NCI-H2171 (cell line): ENCODE results near the gene CERT1.
"Not testable (repeated sequence)": the region's sequence is repeated elsewhere in the genome, so short reads cannot be mapped to it uniquely, and the experiment has no call there.

ENCODE experiments used
- DNase-seq: peaks from one replicate; lab custom pipeline; 2025; lab: John Stamatoyannopoulos, UW

CERT1 gene, protein sequence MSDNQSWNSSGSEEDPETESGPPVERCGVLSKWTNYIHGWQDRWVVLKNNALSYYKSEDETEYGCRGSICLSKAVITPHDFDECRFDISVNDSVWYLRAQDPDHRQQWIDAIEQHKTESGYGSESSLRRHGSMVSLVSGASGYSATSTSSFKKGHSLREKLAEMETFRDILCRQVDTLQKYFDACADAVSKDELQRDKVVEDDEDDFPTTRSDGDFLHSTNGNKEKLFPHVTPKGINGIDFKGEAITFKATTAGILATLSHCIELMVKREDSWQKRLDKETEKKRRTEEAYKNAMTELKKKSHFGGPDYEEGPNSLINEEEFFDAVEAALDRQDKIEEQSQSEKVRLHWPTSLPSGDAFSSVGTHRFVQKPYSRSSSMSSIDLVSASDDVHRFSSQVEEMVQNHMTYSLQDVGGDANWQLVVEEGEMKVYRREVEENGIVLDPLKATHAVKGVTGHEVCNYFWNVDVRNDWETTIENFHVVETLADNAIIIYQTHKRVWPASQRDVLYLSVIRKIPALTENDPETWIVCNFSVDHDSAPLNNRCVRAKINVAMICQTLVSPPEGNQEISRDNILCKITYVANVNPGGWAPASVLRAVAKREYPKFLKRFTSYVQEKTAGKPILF

DNA sequence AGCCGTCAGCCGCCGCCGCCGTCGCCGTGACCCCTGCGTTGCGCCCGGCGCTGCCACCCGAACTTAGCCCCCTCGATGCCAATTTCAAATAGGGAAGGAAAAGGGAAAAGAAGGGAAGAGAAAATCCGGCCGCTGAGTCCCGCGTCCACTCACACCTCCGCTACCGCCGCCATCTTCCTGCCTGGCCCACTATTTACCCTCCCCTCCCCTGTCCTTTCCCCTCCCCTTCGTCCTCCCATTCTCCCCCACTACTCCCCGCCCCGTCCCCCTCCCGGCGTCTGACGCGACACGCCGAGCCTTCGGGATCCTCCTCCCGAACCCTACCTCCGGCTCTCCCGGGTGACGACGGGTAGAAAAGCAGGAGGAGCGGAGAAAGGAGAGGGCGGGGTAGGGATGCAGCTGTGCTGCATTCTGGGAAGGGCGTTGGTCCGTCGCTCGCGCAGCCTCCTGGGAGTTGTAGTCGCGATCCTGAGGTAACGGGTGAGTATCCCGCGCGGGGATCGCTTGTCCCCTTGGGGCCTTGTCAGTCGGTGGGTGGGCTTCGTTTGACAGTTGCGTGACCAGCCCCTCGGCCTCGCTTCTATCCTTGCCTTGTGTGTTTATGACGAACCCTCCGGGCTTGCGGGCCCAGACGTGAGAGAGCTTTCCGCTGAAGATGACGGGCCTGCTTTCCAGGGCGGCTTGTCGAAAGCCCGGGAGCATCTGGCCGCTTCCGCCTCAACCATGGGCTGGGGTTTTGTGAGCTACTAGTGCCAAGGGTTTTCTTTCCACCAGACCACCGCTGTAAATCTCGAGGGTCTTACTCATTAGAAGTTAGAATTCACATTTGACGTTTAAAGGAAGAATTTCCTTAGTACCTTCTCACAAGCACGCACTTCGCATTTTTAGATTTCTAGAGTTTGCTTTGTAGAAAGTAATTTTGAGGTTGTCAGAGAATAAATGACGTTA lies at the start of gene CERT1, which contains the start of gene POLK:
TSS of gene CERT1 (minus strand) at position 195 of the 948 bp plus-strand sequence. CDS start 422 bp downstream, outside the sequence.
TSS of gene POLK (plus strand) at position 457 of the 948 bp plus-strand sequence.
- peak; percentile 89 for DNase-seq

DNA sequence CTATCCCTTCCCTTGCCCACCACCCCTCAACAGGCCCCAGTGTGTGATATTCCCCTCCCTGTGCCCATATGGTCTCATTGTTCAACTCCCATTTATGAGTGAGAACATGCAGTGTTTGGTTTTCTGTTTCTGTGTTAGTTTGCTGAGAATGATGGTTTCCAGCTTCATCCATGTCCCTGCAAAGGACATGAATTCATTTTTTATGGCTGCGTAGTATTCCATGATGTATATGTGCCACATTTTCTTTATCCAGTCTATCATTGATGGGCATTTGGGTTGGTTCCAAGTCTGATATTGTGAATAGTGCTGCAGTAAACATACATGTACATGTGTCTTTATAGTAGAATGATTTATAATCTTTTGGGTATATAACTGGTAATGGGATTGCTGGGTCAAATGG lies 49.2 kb upstream of the CERT1 start:
- not testable (repeated sequence) for DNase-seq

DNA sequence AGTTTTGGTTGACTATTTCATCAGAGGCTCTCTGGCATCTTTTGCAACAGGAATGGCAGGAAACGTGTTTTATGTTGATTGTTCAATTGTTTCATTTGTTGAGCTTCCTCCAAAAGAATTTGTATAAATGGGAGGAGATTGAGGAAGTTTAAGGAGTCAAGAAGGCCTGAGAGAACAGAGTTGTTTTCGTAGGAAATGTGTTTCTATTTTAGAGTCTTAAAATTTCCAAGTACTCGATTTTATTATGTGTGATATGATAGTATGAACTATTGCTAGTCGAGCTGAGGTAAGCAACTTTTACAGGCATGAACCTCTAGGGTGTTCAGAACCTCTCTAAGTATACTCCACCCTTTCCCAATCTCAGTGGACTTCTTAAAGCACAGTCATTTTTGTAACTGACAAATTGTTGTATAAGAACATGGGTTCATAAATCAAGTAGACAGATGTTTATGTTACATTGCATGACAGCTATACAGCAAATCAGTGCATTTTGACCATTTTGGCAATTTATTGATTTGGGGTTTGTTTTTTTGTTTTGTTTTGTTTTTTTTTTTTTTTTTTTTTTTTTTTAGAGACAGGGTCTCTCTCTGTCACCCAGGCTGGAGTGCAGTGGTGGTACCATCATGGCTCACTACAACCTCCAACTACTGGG lies 47.7 kb upstream of the CERT1 start:
- no peak for DNase-seq

DNA sequence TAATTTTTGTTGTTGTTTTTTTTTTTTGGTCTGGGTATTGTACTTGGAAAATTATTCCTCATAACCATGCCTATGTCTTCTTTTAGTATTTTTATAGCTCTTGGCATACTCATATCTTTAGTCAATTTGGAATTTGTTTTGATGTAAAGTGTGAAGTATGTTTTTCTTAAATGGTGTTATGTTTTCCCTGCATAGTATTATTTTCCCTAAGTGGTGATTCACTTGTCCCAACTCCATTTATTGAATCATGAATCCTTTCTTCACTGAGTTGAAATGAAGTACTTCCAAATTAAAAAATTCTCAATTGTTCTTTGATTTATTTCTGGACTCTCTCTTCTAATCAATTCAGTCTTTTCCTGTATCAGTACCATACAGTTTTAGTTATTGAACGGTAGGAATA lies 46.8 kb upstream of the CERT1 start:
- DNase-seq: no peak

DNA sequence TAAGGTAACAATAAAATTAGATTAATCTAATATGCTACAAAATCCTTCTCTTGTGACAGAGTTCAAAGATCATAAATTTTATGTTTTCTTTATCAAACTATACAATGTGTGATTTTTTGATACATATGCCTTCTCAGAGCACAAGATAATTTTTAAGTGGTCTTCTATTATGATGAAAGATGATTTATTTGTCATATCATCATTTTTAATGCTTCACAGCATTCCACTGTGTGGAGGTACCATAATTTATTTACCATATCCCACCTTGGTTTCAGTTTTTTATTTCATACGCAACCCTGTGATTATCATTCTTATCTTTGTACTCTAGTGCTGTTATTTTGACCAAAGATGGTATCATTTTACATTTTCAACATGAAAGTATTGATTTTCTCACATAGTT lies 41.9 kb upstream of the CERT1 start:
- no peak for DNase-seq

DNA sequence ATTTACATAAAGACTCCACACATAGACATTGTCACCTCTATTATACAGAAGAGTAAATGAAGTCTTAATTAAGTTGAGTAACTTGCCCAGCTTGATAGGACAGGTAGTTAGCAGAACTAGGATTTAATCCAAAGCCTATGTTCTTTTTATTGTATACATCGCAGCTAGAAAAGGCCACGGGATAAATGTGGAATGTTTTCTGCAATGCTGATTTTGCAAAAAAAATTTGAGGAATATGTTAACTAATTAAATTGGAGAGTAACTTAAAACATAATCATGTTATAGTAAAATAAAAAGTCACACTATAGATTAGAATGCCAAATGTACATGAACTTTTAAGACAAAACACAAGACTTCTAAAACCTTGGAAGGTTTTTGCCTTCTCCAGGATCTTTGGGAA lies 41.3 kb upstream of the CERT1 start:
- no peak for DNase-seq

DNA sequence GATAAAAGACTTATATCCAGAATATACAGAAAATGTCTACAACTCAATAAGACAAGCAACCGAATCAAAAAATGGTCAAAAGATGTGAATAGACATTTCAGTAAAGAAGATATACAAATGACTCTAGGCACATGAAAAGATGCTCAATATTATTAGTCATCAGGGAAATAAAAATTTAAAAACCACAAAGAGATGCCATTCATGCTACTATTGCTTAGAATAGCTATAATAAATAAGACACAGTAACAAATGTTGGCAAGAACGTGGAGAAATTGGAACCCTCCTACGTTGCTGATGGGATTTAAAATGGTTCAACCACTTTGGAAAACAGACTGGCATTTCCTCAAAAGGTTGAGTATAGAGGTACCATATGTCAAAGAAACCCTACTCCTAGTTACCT lies 40.0 kb upstream of the CERT1 start:
- DNase-seq: no peak

DNA sequence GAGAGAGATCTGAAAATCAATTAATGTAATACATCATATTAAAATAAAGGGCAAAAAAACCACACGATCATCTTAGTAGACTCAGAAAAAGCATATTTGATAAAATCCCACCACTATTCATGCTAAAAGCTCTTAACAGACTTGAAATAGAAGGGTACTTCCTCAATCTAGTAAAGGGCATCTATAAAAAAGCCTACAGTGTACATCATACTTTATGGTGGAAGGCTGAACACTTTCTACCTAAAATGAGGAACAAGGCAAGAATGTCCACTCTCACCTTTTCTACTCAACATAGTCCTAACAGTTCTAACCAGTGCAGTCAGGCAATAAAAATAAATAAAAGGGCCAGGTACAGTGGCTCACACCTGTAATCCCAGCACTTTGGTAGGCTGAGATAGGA lies 39.2 kb upstream of the CERT1 start:
- no peak for DNase-seq

DNA sequence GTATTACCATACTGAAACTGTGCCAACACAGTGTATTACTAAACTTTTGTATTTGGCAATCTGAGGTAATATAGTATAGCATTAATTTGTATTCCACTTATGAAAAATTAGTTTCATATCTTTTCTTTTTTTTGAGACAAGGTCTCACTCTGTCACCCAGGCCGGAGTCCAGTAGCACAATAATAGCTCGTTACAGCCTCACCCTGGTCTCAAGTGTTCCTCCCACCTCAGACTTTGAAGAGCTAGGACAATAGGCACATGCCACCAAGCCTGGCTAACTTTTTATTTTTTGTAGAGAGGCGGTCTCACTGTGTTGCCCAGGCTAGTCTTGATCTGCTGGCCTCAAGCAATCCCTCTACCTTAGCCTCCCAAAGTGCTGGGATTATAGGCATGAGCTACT lies 36.4 kb upstream of the CERT1 start:
- no peak for DNase-seq

DNA sequence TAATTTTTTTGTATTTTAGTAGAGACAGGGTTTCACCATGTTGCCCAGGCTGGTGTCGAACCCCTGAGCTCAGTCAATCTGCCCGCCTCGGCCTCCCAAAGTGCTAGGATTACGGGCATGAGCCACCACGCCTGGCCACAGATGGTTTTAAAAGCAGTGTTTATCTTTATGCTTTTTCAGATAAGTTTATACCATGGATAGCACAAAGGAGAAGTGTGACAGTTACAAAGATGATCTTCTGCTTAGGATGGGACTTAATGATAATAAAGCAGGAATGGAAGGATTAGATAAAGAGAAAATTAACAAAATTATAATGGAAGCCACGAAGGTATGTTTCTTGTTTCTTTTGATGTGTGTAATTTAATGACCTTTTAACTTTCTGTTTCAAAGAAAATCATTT lies 35.4 kb upstream of the CERT1 start:
- DNase-seq: no peak

DNA sequence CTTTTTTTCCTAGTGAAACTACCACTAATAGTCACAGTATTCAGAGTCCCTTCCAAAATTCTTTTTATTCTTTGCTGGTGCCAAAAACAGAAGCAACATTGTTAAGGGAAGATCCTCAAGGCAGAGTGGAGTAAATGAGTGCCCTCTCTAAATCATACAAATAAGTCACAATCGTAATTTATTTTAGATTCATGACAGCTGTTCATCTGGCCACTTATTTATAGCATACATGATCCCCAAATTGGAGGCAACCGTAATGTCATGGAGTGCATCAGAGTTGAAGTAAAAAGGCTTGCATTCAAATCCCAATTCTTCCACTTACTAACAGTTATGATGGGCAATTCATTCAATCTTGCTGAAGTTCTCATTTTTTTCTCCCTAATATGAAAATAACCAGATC lies 33.7 kb upstream of the CERT1 start:
- no peak for DNase-seq

DNA sequence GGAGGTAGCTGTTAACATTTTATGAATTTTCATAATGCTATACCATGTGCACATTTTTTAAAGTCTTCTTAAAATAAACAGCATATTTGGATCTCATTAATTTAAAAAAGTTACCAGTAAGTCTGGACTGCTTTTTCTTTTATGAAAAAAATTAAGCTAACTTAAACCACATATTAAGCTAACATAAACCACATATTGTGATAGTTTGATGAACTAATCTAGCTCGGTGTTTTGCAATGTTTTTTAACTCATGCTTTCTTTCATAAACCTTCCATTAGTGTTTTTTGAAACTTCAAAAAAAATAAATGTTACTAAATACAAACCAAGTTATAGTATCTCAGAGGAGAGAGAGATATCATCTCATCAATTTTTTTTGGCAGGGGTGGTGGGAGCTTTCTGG lies 26.8 kb upstream of the CERT1 start:
- no peak for DNase-seq

DNA sequence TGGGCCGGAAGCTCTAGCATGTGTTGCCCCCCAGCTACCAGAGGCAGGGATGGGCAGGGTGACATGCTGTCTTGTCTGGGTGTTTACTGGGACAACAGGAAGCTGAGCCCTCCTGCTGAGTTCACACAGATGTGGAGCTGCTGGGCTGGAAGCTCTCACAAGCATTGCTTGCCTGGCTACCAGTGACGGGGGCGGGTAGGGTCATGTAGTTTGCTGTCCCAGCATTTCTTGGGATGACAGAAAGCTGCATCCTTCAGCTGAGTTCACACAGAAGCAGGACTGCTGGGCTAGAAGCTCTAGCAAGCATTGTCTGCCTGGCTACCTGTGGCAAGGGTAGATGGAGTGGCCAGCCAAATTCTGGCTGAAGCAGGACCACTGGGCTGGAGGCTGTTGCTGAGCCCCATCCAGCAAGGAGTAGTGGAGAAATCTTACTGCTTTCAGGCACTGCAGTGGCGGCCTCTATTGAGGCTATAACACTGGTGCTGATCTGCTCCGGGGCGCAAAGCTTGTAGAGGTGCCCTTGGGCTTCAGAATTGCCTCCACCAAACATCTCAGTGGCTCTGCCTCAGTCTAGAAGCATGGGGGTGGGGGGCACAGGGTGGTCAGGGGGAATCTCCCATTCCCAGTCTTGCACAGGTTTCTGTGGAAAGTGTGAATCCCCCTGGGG lies 25.4 kb upstream of the CERT1 start:
- no peak for DNase-seq

DNA sequence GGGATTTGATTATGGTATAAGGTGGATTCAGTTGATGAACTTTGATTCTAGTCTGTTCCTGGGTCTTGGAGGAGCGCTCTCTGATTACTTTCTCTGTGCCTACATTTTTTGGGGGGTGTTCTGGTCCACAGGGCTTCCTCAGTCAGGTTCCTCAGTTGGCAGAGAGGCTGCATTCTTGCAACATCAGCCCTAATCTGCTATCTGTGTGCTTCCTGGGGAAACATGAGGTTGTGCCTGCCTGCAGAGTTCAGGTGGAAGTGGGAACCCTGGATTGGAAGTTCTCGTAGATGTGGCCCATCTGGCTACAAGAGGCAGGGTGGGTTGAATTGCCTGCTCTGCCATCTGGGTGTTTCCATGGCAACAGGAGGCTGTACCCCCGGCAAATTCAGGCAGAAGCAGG lies 24.7 kb upstream of the CERT1 start:
- no peak for DNase-seq

DNA sequence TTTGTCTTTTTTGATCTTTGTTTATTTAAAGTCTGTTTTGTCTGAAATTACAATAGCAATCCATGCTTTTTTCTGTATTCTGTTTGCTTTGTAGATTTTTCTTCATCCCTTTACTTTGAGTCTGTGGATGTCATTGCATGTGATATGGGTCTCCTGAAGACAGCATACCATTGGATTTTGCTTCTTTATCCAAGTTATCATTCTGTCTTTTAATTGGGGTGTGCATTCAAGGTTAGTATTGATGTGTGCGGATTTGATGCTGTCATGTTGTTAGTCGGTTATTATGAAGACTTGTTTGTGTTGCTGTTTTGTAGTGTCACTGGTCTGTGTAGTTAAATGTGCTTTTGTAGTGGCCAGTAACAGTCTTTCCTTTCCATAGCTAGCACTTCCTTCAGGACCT lies 23.3 kb upstream of the CERT1 start:
- no peak for DNase-seq

DNA sequence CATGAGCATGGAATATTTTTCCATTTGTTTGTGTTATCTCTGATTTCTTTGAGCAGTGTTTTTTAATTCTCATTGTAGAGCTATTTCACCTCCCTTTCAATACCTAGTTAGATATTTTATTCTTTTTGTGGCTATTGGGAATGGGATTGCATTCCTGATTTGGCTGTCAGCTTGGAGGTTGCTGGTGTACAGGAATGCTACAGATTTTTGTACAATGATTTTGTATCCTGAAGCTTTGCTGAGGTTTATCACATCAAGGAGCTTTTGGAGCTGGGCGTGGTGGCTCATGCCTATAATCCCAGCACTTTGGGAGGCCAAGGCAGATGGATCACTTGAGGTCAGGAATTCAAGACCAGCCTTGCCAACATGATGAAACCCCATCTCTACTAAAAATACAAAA lies 22.3 kb upstream of the CERT1 start:
- DNase-seq: not testable (repeated sequence)

DNA sequence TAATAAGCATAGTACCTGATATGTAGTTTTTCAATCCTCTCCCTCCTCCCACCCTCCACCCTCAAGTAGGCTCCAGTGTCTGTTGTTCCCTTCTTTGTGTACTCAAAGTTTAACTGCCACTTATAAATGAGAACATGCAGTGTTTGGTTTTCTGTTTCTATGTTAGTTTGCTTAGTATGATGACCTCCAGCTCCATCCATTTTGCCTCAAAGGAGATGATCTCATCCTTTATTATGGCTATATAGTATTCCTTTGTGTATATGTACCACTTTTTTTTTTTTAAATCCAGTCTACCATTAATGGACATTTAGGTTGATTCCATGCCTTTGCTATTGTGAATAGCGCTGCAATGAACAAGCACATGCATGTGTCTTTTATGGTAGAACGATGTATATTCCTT lies 20.8 kb upstream of the CERT1 start:
- DNase-seq: no peak

DNA sequence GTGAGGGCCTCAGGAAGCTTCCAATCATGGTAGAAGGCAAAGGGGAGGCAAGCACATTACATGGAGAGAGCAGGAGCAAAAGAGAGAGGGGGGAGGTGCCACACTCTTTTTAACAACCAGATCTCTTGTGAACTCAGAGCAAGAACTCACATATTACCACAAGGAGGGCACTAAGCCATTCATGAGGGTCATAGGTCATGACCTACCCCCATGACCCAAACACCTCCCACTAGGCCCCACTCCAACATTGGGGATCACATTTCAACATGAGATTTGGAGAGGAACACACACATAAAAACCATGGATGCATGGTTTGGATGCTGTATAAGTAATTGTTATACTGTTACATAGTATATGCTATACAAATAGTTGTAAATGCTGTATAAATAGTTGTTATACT lies 17.8 kb upstream of the CERT1 start:
- DNase-seq: no peak

DNA sequence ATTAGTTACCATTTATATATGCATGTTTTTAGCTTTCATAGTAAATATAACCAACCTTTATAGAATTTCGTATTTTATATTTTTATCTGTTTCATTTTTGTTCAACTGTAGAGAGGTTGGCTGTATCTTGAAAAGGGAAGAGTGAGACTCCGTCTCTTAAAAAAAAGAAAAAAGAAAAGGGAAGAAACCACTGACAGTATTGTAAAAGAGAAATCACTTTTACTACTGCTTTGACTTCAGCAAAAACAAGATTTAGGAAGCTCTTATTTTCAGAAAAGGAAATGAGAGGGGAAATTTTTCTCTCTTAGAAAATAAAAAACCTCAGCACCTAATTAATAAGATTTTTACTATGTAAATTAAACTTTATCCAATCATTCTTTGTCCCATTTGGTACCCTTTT lies 14.6 kb upstream of the CERT1 start:
- DNase-seq: no peak

DNA sequence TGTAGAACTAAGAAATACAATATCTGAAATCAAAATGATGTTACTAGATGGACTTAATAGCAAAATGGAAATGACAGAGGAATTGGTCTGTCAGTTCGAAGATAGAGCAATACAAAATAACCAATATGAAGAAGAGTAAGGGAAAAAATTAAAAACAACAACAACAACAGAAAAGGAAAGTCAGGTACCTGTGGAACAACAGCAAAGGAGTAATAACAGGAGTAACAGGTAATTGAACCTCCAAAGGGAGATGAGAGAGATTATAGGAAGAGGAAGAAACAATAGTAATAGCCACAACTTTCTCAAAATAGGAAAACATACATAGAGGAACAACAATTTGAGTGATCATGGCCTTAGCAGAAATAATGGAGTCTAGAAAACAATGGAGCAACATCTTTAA lies 13.9 kb upstream of the CERT1 start:
- no peak for DNase-seq

DNA sequence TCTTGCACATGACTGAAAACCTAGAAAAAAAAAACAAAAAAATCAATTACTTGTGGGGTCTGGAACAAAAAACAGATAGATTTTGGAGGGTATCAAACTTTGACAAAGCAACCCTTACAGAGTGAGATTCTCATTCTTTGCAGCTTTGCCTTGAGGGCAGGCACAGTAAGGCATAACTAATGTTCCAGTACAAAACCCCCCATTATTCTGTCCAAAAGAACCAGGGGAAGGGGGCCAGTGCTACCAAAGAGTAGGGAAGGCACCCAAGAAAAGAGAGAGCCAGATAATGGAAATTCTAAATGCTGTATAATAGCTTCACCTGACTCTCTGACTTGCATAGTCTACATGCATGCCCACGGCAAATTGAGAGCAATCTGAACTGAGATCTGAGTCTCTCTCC lies 13.2 kb upstream of the CERT1 start:
- no peak for DNase-seq

DNA sequence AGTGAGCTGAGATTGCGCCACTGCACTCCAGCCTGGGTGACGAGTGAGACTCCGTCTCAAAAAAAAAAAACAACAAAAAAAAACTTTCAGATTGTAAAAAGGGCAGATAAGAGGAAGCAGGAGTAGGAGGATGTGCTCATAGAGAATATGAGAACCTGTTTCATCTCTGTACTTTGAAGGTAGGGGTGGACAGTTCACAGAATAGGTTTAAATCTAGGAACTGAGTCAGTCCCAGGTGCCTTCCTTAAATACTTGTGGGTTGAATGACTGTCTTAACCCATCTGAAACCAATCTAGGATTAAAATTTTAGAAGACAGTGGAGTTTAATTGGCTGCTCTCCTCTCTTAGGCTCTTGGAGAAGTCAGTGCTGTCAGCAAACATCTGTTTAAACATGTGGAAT lies 12.6 kb upstream of the CERT1 start:
- no peak for DNase-seq
